Measurements from ENCODE around the gene CGN.

DNA sequence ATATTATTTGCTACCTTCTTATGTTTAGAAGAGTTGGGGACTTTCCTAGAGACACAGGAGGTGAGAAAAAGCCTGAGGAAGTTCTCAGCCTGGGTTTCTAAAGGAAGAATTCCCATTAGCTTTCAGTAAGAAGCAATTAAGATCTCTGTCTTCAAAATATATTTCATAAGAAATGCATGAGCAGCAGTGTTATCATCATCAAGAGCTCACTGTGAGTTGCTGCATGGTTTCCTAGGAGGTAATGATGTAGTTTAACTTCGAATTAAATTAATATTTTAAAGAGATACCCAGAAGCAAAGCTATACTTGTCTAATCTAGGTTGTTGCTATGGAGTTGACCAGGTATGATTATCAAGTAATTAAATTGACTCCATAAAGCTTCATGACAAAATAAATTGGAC is 46.2 kb upstream of the CGN start:
- TF ChIP-seq, protein P1, sequence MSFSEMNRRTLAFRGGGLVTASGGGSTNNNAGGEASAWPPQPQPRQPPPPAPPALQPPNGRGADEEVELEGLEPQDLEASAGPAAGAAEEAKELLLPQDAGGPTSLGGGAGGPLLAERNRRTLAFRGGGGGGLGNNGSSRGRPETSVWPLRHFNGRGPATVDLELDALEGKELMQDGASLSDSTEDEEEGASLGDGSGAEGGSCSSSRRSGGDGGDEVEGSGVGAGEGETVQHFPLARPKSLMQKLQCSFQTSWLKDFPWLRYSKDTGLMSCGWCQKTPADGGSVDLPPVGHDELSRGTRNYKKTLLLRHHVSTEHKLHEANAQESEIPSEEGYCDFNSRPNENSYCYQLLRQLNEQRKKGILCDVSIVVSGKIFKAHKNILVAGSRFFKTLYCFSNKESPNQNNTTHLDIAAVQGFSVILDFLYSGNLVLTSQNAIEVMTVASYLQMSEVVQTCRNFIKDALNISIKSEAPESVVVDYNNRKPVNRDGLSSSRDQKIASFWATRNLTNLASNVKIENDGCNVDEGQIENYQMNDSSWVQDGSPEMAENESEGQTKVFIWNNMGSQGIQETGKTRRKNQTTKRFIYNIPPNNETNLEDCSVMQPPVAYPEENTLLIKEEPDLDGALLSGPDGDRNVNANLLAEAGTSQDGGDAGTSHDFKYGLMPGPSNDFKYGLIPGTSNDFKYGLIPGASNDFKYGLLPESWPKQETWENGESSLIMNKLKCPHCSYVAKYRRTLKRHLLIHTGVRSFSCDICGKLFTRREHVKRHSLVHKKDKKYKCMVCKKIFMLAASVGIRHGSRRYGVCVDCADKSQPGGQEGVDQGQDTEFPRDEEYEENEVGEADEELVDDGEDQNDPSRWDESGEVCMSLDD (tag by site-specific recombination; IDR thresholded peaks at IDR 0.05): no peak
- TF ChIP-seq, protein P2, sequence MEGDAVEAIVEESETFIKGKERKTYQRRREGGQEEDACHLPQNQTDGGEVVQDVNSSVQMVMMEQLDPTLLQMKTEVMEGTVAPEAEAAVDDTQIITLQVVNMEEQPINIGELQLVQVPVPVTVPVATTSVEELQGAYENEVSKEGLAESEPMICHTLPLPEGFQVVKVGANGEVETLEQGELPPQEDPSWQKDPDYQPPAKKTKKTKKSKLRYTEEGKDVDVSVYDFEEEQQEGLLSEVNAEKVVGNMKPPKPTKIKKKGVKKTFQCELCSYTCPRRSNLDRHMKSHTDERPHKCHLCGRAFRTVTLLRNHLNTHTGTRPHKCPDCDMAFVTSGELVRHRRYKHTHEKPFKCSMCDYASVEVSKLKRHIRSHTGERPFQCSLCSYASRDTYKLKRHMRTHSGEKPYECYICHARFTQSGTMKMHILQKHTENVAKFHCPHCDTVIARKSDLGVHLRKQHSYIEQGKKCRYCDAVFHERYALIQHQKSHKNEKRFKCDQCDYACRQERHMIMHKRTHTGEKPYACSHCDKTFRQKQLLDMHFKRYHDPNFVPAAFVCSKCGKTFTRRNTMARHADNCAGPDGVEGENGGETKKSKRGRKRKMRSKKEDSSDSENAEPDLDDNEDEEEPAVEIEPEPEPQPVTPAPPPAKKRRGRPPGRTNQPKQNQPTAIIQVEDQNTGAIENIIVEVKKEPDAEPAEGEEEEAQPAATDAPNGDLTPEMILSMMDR (tag by site-specific recombination; IDR thresholded peaks at IDR 0.05): no peak
- TF ChIP-seq ZNF274 (IDR thresholded peaks at IDR 0.05; ENCODE audit: low read length) (no peak), ZNF274 (tag by site-specific recombination; IDR thresholded peaks at IDR 0.05; ENCODE audit: borderline replicate concordance) (no peak), ZNF660 (tag by site-specific recombination; IDR thresholded peaks at IDR 0.05) (no peak), ZNF560 (tag by site-specific recombination; IDR thresholded peaks at IDR 0.05; ENCODE audit: borderline replicate concordance) (no peak)

Data from HEK293 (cell line).